Measurements from ENCODE around the gene C18orf32. TPM values are rescaled to one million over a fixed set of nuclear protein-coding genes. Genes with fewer than 3 reads are reported as not detected.

Gene C18orf32
- polyA plus RNA-seq, 2 of the 4 experiments (the other 2 are of a cell fraction) = 12.7 to 59.1 TPM

- Histone ChIP-seq H3K4me1 (peaks cover 14% of the 10 kb centered on the region; the same call in 2 of the 3 replicates), H3K4me3 (no peak overlapping the region), H3K27ac (no peak overlapping the region), H3K9me3 (no peaks in the 10 kb centered on the region), H3K4me2 (no peak overlapping the region)
- no peak for FAIRE-seq
- CTCF ChIA-PET = interaction anchor here (1.9 kb wide), 1 partner anchor 16 kb away, joined by 8 read pairs; no protein-coding TSS in a partner anchor
- no peak for TF ChIP-seq ZSCAN20 (CRISPR knock-in tag; IDR thresholded peaks at IDR 0.05)
- no peak for TF ChIP-seq EHMT2 (IDR thresholded peaks at IDR 0.05; ENCODE audit: low read depth)
- no peak for TF ChIP-seq BCL3 (IDR thresholded peaks at IDR 0.05)
- TF ChIP-seq JUN (IDR thresholded peaks at IDR 0.05) = no peak
- no peak for TF ChIP-seq CEBPB (IDR thresholded peaks at IDR 0.05)
- no peak for TF ChIP-seq FOSL2 (IDR thresholded peaks at IDR 0.05)
- no peak for TF ChIP-seq FOSL2 (CRISPR knock-in tag; IDR thresholded peaks at IDR 0.05)
- ATAC-seq = no peak
- 96% methylated on average over 3 of the region's 3 CpGs for WGBS (ENCODE audit: missing lambda C conversion rate)
- POLR2A ChIA-PET = interaction anchor here (0.7 kb wide), 1 partner anchor 16 kb away, joined by 3 read pairs; no protein-coding TSS in a partner anchor
- DNase-seq (ENCODE audit: low read depth in 1 of 2, low spot score in 1 of 2) = no peak
Measured at GRCh38 chr18:49495076-49495475, 8.0 kb upstream of the C18orf32 start.

GRCh38 chr18:49494660-49495059 is 7.6 kb upstream of the C18orf32 start:
- DNase-seq (ENCODE audit: low read depth in 1 of 2, low spot score in 1 of 2) = no peak
- Histone ChIP-seq H3K9me3 (no peaks in the 10 kb centered on the region), H3K4me2 (no peak overlapping the region), H3K4me1 (peaks cover 18% of the 10 kb centered on the region), H3K27ac (no peak overlapping the region), H3K4me3 (no peak overlapping the region)
- POLR2A ChIA-PET = interaction anchor here (0.7 kb wide), 1 partner anchor 15 kb away, joined by 3 read pairs; no protein-coding TSS in a partner anchor
- FAIRE-seq = no peak
- CTCF ChIA-PET = interaction anchor here (1.9 kb wide), 1 partner anchor 16 kb away, joined by 8 read pairs; no protein-coding TSS in a partner anchor
- TF ChIP-seq FOXS1 (CRISPR knock-in tag; IDR thresholded peaks at IDR 0.05) (no peak), MAZ (IDR thresholded peaks at IDR 0.05; ENCODE audit: borderline replicate concordance, low read depth, low read length) (no peak), ZSCAN20 (CRISPR knock-in tag; IDR thresholded peaks at IDR 0.05) (no peak), TP53 (CRISPR knock-in tag; IDR thresholded peaks at IDR 0.05) (no peak), HOXA7 (CRISPR knock-in tag; IDR thresholded peaks at IDR 0.05) (no peak), CBX8 (IDR thresholded peaks at IDR 0.05) (no peak), TFCP2L1 (CRISPR knock-in tag; IDR thresholded peaks at IDR 0.05) (no peak), E2F6 (IDR thresholded peaks at IDR 0.05; ENCODE audit: borderline replicate concordance, low read depth) (no peak), USF2 (IDR thresholded peaks at IDR 0.05) (no peak), NPAS2 (CRISPR knock-in tag; IDR thresholded peaks at IDR 0.05; ENCODE audit: borderline replicate concordance) (no peak), MAX (IDR thresholded peaks at IDR 0.05) (no peak), PHF8 (IDR thresholded peaks at IDR 0.05; ENCODE audit: borderline replicate concordance, low read depth) (no peak), CHD4 (IDR thresholded peaks at IDR 0.05; ENCODE audit: borderline replicate concordance) (no peak), KDM5A (IDR thresholded peaks at IDR 0.05) (no peak), CEBPB (IDR thresholded peaks at IDR 0.05) (no peak), RARB (CRISPR knock-in tag; IDR thresholded peaks at IDR 0.05) (no peak), SMC3 (IDR thresholded peaks at IDR 0.05) (no peak), POLR2A (IDR thresholded peaks at IDR 0.05; ENCODE audit: low read length) (no peak)
- ATAC-seq = no peak
- 95% methylated on average over 2 of the region's 2 CpGs for WGBS (ENCODE audit: missing lambda C conversion rate)

GRCh38 chr18:49492694-49493033 is 5.6 kb upstream of the C18orf32 start:
- Histone ChIP-seq H3K27ac (no peak overlapping the region), H3K4me1 (peaks cover 38% of the 10 kb centered on the region), H3K4me2 (peak overlapping the region; percentile 62), H3K9me3 (no peaks in the 10 kb centered on the region), H3K4me3 (no peak overlapping the region; the same call in 2 of the 3 replicates)
- ATAC-seq (no peak), FAIRE-seq (no peak), DNase-seq (ENCODE audit: low read depth in 1 of 2, low spot score in 1 of 2) (no peak)
- ChIA-PET POLR2A (no interaction called here), CTCF (no interaction called here)
- TF ChIP-seq ATOH8 (CRISPR knock-in tag; IDR thresholded peaks at IDR 0.05; ENCODE audit: low read depth) (no peak), POLR2A (IDR thresholded peaks at IDR 0.05; ENCODE audit: low read length) (no peak), KDM5A (IDR thresholded peaks at IDR 0.05) (no peak), ESRRA (IDR thresholded peaks at IDR 0.05; ENCODE audit: borderline replicate concordance, low read length) (no peak), EP300 (IDR thresholded peaks at IDR 0.05) (no peak), RCOR1 (IDR thresholded peaks at IDR 0.05; ENCODE audit: low read depth, low read length) (no peak), NR3C1 (IDR thresholded peaks at IDR 0.05) (no peak), PHF8 (IDR thresholded peaks at IDR 0.05; ENCODE audit: borderline replicate concordance, low read depth) (no peak), MYC (IDR thresholded peaks at IDR 0.05; ENCODE audit: borderline replicate concordance, low read length) (no peak), CTCF (IDR thresholded peaks at IDR 0.05) (no peak), NPAS2 (CRISPR knock-in tag; IDR thresholded peaks at IDR 0.05; ENCODE audit: borderline replicate concordance) (no peak), CHD2 (IDR thresholded peaks at IDR 0.05; ENCODE audit: low read length, partially characterized antibody) (no peak), JUNB (IDR thresholded peaks at IDR 0.05) (no peak)
- WGBS (ENCODE audit: missing lambda C conversion rate) = 42% methylated on average over 6 of the region's 6 CpGs

All from A549 (cell line).